GM19035 (cell line): ENCODE results near the gene SLC5A4.

Experiments
- ATAC-seq: cut with Tn5 transposase; IDR thresholded peaks from one replicate; pipeline ENCODE4 v1.9.1; 2021; ENCODE audit not compliant: unreplicated experiment

SLC5A4 gene

GRCh38 chr22:32233091-32233490 lies 22.1 kb downstream of the SLC5A4 start:
- no peak for ATAC-seq

- no peak for ATAC-seq
These were observed 22.8 kb downstream of the SLC5A4 start for GRCh38 chr22:32232191-32232830.

- no peak for ATAC-seq
These were observed 28.6 kb downstream of the SLC5A4 start for GRCh38 chr22:32226326-32227104.

GRCh38 chr22:32222991-32223390 lies 32.2 kb downstream of the SLC5A4 start:
- ATAC-seq, result no peak

GRCh38 chr22:32219026-32219425 lies 36.1 kb downstream of the SLC5A4 start:
- no peak for ATAC-seq

GRCh38 chr22:32218470-32218869 lies 36.7 kb downstream of the SLC5A4 start:
- no peak for ATAC-seq

GRCh38 chr22:32217465-32217864 lies 37.7 kb downstream of the SLC5A4 start:
- no peak for ATAC-seq

- no peak for ATAC-seq
These were observed 38.2 kb downstream of the SLC5A4 start for GRCh38 chr22:32216911-32217310.

GRCh38 chr22:32211011-32211410 lies 44.1 kb downstream of the SLC5A4 start:
- no peak for ATAC-seq

- no peak for ATAC-seq
These were observed 46.5 kb downstream of the SLC5A4 start for GRCh38 chr22:32208681-32209080.

- no peak for ATAC-seq
These were observed 47.1 kb downstream of the SLC5A4 start for GRCh38 chr22:32207971-32208480.

GRCh38 chr22:32206774-32207758 lies 48.1 kb downstream of the SLC5A4 start:
- no peak for ATAC-seq

- no peak for ATAC-seq
These were observed 49.0 kb downstream of the SLC5A4 start for GRCh38 chr22:32205974-32206773.

- no peak for ATAC-seq
These were observed 50.1 kb downstream of the SLC5A4 start, which contains the start of gene RFPL2 for GRCh38 chr22:32204856-32205722. TSS of gene RFPL2 (minus strand) at chr22:32205073. CDS start at chr22:32202451, 2,622 bp downstream.

- no peak for ATAC-seq
These were observed 50.9 kb downstream of the SLC5A4 start for GRCh38 chr22:32204040-32204855.

- ATAC-seq, result no peak
These were observed 51.7 kb downstream of the SLC5A4 start for GRCh38 chr22:32203181-32204039.

- ATAC-seq, result no peak
These were observed 52.5 kb downstream of the SLC5A4 start for GRCh38 chr22:32202539-32203180.
